ENCODE measurements around the gene CNNM1. TPM values are rescaled to one million over a fixed set of nuclear protein-coding genes. Genes with fewer than 3 reads are reported as not detected.
A peak's percentile ranks its signal among the peaks of the same experiment; 100 is the strongest.

Gene CNNM1
- total and polyA plus RNA-seq, 4 donors = 0.13 to 0.30 (median 0.24) TPM

- intact Hi-C loops (cut with DNase I) = loop anchor here (5.0 to 10.0 kb wide), 3 partner anchors 191 to 314 kb away; partner anchors contain the start of gene SLC25A28 (in 1 of the 2)
- ATAC-seq (ENCODE audit: low FRiP score) = peak; percentile 53
- 0 to 1% methylated on average over 20 of the region's 20 CpGs for WGBS, 2 donors
- Histone ChIP-seq H3K36me3 (ENCODE audit: control insufficient read depth in 1 of 2, insufficient read depth in 2 of 2, low read length in 1 of 2) (no peaks in the 10 kb centered on the region), H3K27ac (ENCODE audit: low read depth in 1 of 2, low read length in 2 of 2) (peak overlapping the region in 1 of 2 donors; percentile 43), H3K4me1 (ENCODE audit: control insufficient read depth in 1 of 2, insufficient read depth in 2 of 2, low read length in 2 of 2) (no peaks in the 10 kb centered on the region), H3K9me3 (ENCODE audit: control insufficient read depth, low read length) (no peaks in the 10 kb centered on the region), H3K27me3 (ENCODE audit: control insufficient read depth in 1 of 2, insufficient read depth in 2 of 2, low read length in 1 of 2) (no peaks in the 10 kb centered on the region), H3K4me3 (ENCODE audit: low read length in 2 of 2) (peak overlapping the region; percentile 80 to 89)
- peak; percentile 83 to 88 for DNase-seq
Measured at GRCh38 chr10:99431190-99431760, 102.1 kb downstream of the CNNM1 start.

GRCh38 chr10:99432047-99432446, 102.9 kb downstream of the CNNM1 start:
- no peaks in the 10 kb centered on the region for H3K27me3 ChIP-seq (ENCODE audit: control insufficient read depth in 1 of 2, insufficient read depth in 2 of 2, low read length in 1 of 2)
- H3K9me3 ChIP-seq (ENCODE audit: control insufficient read depth, low read length) = no peaks in the 10 kb centered on the region
- no peaks in the 10 kb centered on the region for H3K4me1 ChIP-seq (ENCODE audit: control insufficient read depth in 1 of 2, insufficient read depth in 2 of 2, low read length in 2 of 2)
- intact Hi-C loops (cut with DNase I) = loop anchor here (5.0 to 10.0 kb wide), 3 partner anchors 190 to 313 kb away; partner anchors contain the start of gene SLC25A28 (in 1 of the 2)
- no peak for DNase-seq
- no peaks in the 10 kb centered on the region for H3K36me3 ChIP-seq (ENCODE audit: control insufficient read depth in 1 of 2, insufficient read depth in 2 of 2, low read length in 1 of 2)
- no peak overlapping the region for H3K27ac ChIP-seq (ENCODE audit: low read depth in 1 of 2, low read length in 2 of 2)
- H3K4me3 ChIP-seq (ENCODE audit: low read length in 2 of 2) = no peak overlapping the region
- no peak for ATAC-seq (ENCODE audit: low FRiP score)
- 97% methylated on average over 4 of the region's 4 CpGs for WGBS, 2 donors

- Histone ChIP-seq H3K36me3 (ENCODE audit: control insufficient read depth in 1 of 2, insufficient read depth in 2 of 2, low read length in 1 of 2) (no peaks in the 10 kb centered on the region), H3K27ac (ENCODE audit: low read depth in 1 of 2, low read length in 2 of 2) (no peak overlapping the region), H3K4me3 (ENCODE audit: low read length in 2 of 2) (no peak overlapping the region), H3K27me3 (ENCODE audit: control insufficient read depth in 1 of 2, insufficient read depth in 2 of 2, low read length in 1 of 2) (no peaks in the 10 kb centered on the region), H3K4me1 (ENCODE audit: control insufficient read depth in 1 of 2, insufficient read depth in 2 of 2, low read length in 2 of 2) (no peaks in the 10 kb centered on the region), H3K9me3 (ENCODE audit: control insufficient read depth, low read length) (no peaks in the 10 kb centered on the region)
- intact Hi-C loops (cut with DNase I) = loop anchor here (5.0 to 10.0 kb wide), 3 partner anchors 189 to 312 kb away; partner anchors contain the start of gene SLC25A28 (in 1 of the 2)
- ATAC-seq (ENCODE audit: low FRiP score) = no peak
- 77 to 80% methylated on average over 6 of the region's 6 CpGs for WGBS, 2 donors
- DNase-seq = no peak
Measured at GRCh38 chr10:99432881-99433280, 103.7 kb downstream of the CNNM1 start.

GRCh38 chr10:99433378-99434020, 104.3 kb downstream of the CNNM1 start:
- H3K27me3 ChIP-seq (ENCODE audit: control insufficient read depth in 1 of 2, insufficient read depth in 2 of 2, low read length in 1 of 2) = no peaks in the 10 kb centered on the region
- intact Hi-C loops (cut with DNase I) = loop anchor here (5.0 to 10.0 kb wide), 3 partner anchors 189 to 311 kb away; partner anchors contain the start of gene SLC25A28 (in 1 of the 2)
- ATAC-seq (ENCODE audit: low FRiP score) (no peak), DNase-seq (no peak)
- H3K9me3 ChIP-seq (ENCODE audit: control insufficient read depth, low read length) = no peaks in the 10 kb centered on the region
- no peaks in the 10 kb centered on the region for H3K4me1 ChIP-seq (ENCODE audit: control insufficient read depth in 1 of 2, insufficient read depth in 2 of 2, low read length in 2 of 2)
- H3K4me3 ChIP-seq (ENCODE audit: low read length in 2 of 2) = no peak overlapping the region
- H3K36me3 ChIP-seq (ENCODE audit: control insufficient read depth in 1 of 2, insufficient read depth in 2 of 2, low read length in 1 of 2) = no peaks in the 10 kb centered on the region
- 9 to 16% methylated on average over 1 of the region's 1 CpG for WGBS, 2 donors
- H3K27ac ChIP-seq (ENCODE audit: low read depth in 1 of 2, low read length in 2 of 2) = no peak overlapping the region

- intact Hi-C loops (cut with DNase I) = loop anchor here (2.0 to 10.0 kb wide), 2 partner anchors 177 to 309 kb away; no protein-coding TSS in a partner anchor
- H3K9me3 ChIP-seq (ENCODE audit: control insufficient read depth, low read length) = no peaks in the 10 kb centered on the region
- DNase-seq (no peak), ATAC-seq (ENCODE audit: low FRiP score) (peak; percentile 70)
- no peaks in the 10 kb centered on the region for H3K36me3 ChIP-seq (ENCODE audit: control insufficient read depth in 1 of 2, insufficient read depth in 2 of 2, low read length in 1 of 2)
- no peak overlapping the region for H3K27ac ChIP-seq (ENCODE audit: low read depth in 1 of 2, low read length in 2 of 2)
- WGBS, 2 donors = 36 to 37% methylated on average over 5 of the region's 5 CpGs
- H3K4me1 ChIP-seq (ENCODE audit: control insufficient read depth in 1 of 2, insufficient read depth in 2 of 2, low read length in 2 of 2) = no peaks in the 10 kb centered on the region
- H3K4me3 ChIP-seq (ENCODE audit: low read length in 2 of 2) = no peak overlapping the region
- H3K27me3 ChIP-seq (ENCODE audit: control insufficient read depth in 1 of 2, insufficient read depth in 2 of 2, low read length in 1 of 2) = no peaks in the 10 kb centered on the region
Measured at GRCh38 chr10:99435986-99436638, 107.0 kb downstream of the CNNM1 start.

GRCh38 chr10:99438890-99439289, 109.7 kb downstream of the CNNM1 start:
- H3K27me3 ChIP-seq (ENCODE audit: control insufficient read depth in 1 of 2, insufficient read depth in 2 of 2, low read length in 1 of 2) = no peaks in the 10 kb centered on the region
- H3K4me3 ChIP-seq (ENCODE audit: low read length in 2 of 2) = no peak overlapping the region
- intact Hi-C loops (cut with DNase I) = loop anchor here in 1 of 2 donors (10.0 kb wide), 1 partner anchor 306 kb away; no protein-coding TSS in a partner anchor
- H3K9me3 ChIP-seq (ENCODE audit: control insufficient read depth, low read length) = no peaks in the 10 kb centered on the region
- WGBS, 2 donors = 76 to 81% methylated on average over 2 of the region's 2 CpGs
- DNase-seq (no peak), ATAC-seq (ENCODE audit: low FRiP score) (no peak)
- no peaks in the 10 kb centered on the region for H3K4me1 ChIP-seq (ENCODE audit: control insufficient read depth in 1 of 2, insufficient read depth in 2 of 2, low read length in 2 of 2)
- no peaks in the 10 kb centered on the region for H3K36me3 ChIP-seq (ENCODE audit: control insufficient read depth in 1 of 2, insufficient read depth in 2 of 2, low read length in 1 of 2)
- no peak overlapping the region for H3K27ac ChIP-seq (ENCODE audit: low read depth in 1 of 2, low read length in 2 of 2)

- Histone ChIP-seq H3K27ac (ENCODE audit: low read depth in 1 of 2, low read length in 2 of 2) (no peak overlapping the region), H3K4me1 (ENCODE audit: control insufficient read depth in 1 of 2, insufficient read depth in 2 of 2, low read length in 2 of 2) (no peaks in the 10 kb centered on the region), H3K9me3 (ENCODE audit: control insufficient read depth, low read length) (no peaks in the 10 kb centered on the region), H3K4me3 (ENCODE audit: low read length in 2 of 2) (no peak overlapping the region), H3K27me3 (ENCODE audit: control insufficient read depth in 1 of 2, insufficient read depth in 2 of 2, low read length in 1 of 2) (peaks cover 0 to 2% of the 10 kb centered on the region in 2 donors), H3K36me3 (ENCODE audit: control insufficient read depth in 1 of 2, insufficient read depth in 2 of 2, low read length in 1 of 2) (no peaks in the 10 kb centered on the region)
- 76 to 88% methylated on average over 5 of the region's 5 CpGs for WGBS, 2 donors
- ATAC-seq (ENCODE audit: low FRiP score) (no peak), DNase-seq (no peak)
- intact Hi-C loops (cut with DNase I) = no loop called here
Measured at GRCh38 chr10:99442394-99442793, 113.2 kb downstream of the CNNM1 start.

- intact Hi-C loops (cut with DNase I) = no loop called here
- 64 to 67% methylated on average over 3 of the region's 3 CpGs for WGBS, 2 donors
- H3K27ac ChIP-seq (ENCODE audit: low read depth in 1 of 2, low read length in 2 of 2) = no peak overlapping the region
- H3K4me1 ChIP-seq (ENCODE audit: control insufficient read depth in 1 of 2, insufficient read depth in 2 of 2, low read length in 2 of 2) = no peaks in the 10 kb centered on the region
- no peak for ATAC-seq (ENCODE audit: low FRiP score)
- peaks cover 0 to 2% of the 10 kb centered on the region in 2 donors for H3K27me3 ChIP-seq (ENCODE audit: control insufficient read depth in 1 of 2, insufficient read depth in 2 of 2, low read length in 1 of 2)
- no peaks in the 10 kb centered on the region for H3K9me3 ChIP-seq (ENCODE audit: control insufficient read depth, low read length)
- H3K36me3 ChIP-seq (ENCODE audit: control insufficient read depth in 1 of 2, insufficient read depth in 2 of 2, low read length in 1 of 2) = no peaks in the 10 kb centered on the region
- H3K4me3 ChIP-seq (ENCODE audit: low read length in 2 of 2) = no peak overlapping the region
- DNase-seq = no peak
Measured at GRCh38 chr10:99443500-99443899, 114.3 kb downstream of the CNNM1 start.
